ENCODE data around the gene GKN1. TPM values are rescaled to one million over a fixed set of nuclear protein-coding genes. Genes with fewer than 3 reads are reported as not detected.
A peak's percentile ranks its signal among the peaks of the same experiment; 100 is the strongest.

GKN1 gene
- total and polyA plus RNA-seq, 4 donors = not detected

GRCh38 chr2:68980956-68981355 lies 6.5 kb downstream of the GKN1 start:
- Histone ChIP-seq H3K4me3 (ENCODE audit: low read depth in 1 of 3, low read length in 3 of 3) (no peak overlapping the region), H3K36me3 (ENCODE audit: control insufficient read depth in 4 of 4, insufficient read depth in 3 of 4, low read depth in 1 of 4, low read length in 3 of 4) (no peaks in the 10 kb centered on the region), H3K27ac (ENCODE audit: low read depth in 1 of 2, low read length in 2 of 2) (no peak overlapping the region), H3K4me1 (ENCODE audit: control insufficient read depth in 4 of 4, insufficient read depth in 4 of 4, low read length in 3 of 4) (no peaks in the 10 kb centered on the region), H3K9me3 (ENCODE audit: control insufficient read depth in 4 of 4, low read length in 3 of 4) (no peaks in the 10 kb centered on the region), H3K9ac (ENCODE audit: low read depth in 1 of 2, low read length in 2 of 2) (no peak overlapping the region), H3K27me3 (ENCODE audit: control insufficient read depth in 4 of 4, insufficient read depth in 4 of 4, low read length in 3 of 4) (no peaks in the 10 kb centered on the region)
- TF ChIP-seq SP1 (IDR thresholded peaks at IDR 0.05) (no peak), HNF4A (conservative IDR thresholded peaks at IDR 0.05) (no peak), EGR1 (IDR thresholded peaks at IDR 0.05; ENCODE audit: low read depth in 2 of 2) (no peak), FOXA1 (IDR thresholded peaks at IDR 0.05) (no peak), RXRA (IDR thresholded peaks at IDR 0.05) (no peak), NR2F2 (IDR thresholded peaks at IDR 0.05) (no peak), FOXA2 (IDR thresholded peaks at IDR 0.05) (no peak), CTCF (IDR thresholded peaks at IDR 0.05; ENCODE audit: low read depth, low read length, missing input control) (no peak), HNF4G (IDR thresholded peaks at IDR 0.05) (no peak), JUND (IDR thresholded peaks at IDR 0.05) (no peak), GABPA (IDR thresholded peaks at IDR 0.05 in 1 of 2, conservative IDR thresholded peaks at IDR 0.05 in 1 of 2) (no peak), ATF3 (IDR thresholded peaks at IDR 0.05) (no peak), YY1 (IDR thresholded peaks at IDR 0.05) (no peak), RAD21 (IDR thresholded peaks at IDR 0.05) (no peak), ZBTB33 (IDR thresholded peaks at IDR 0.05) (no peak)
- DNase-seq (ENCODE audit: low spot score) = no peak
- WGBS = 75% methylated on average over 1 of the region's 1 CpG

GRCh38 chr2:68987021-68987503 lies 12.6 kb downstream of the GKN1 start:
- no peak for DNase-seq (ENCODE audit: low spot score)
- Histone ChIP-seq H3K27me3 (ENCODE audit: control insufficient read depth in 4 of 4, insufficient read depth in 4 of 4, low read length in 3 of 4) (no peaks in the 10 kb centered on the region), H3K4me1 (ENCODE audit: control insufficient read depth in 4 of 4, insufficient read depth in 4 of 4, low read length in 3 of 4) (peaks cover 5 to 25% (median 17%) of the 10 kb centered on the region in 4 donors), H3K36me3 (ENCODE audit: control insufficient read depth in 4 of 4, insufficient read depth in 3 of 4, low read depth in 1 of 4, low read length in 3 of 4) (no peaks in the 10 kb centered on the region), H3K9me3 (ENCODE audit: control insufficient read depth in 4 of 4, low read length in 3 of 4) (no peaks in the 10 kb centered on the region), H3K9ac (ENCODE audit: low read depth in 1 of 2, low read length in 2 of 2) (no peak overlapping the region), H3K4me3 (ENCODE audit: low read depth in 1 of 3, low read length in 3 of 3) (no peak overlapping the region), H3K27ac (ENCODE audit: low read depth in 1 of 2, low read length in 2 of 2) (peak overlapping the region; percentile 59 to 64)
- WGBS = 37% methylated on average over 5 of the region's 5 CpGs
- TF ChIP-seq TAF1 (conservative IDR thresholded peaks at IDR 0.05) (peak; percentile 37), CTCF (IDR thresholded peaks at IDR 0.05; ENCODE audit: low read depth, low read length, missing input control) (no peak), RAD21 (IDR thresholded peaks at IDR 0.05) (peak; percentile 33 to 43), YY1 (IDR thresholded peaks at IDR 0.05) (peak; percentile 85), SP1 (IDR thresholded peaks at IDR 0.05) (peak; percentile 96), MAX (IDR thresholded peaks at IDR 0.05) (peak; percentile 85), FOXA2 (IDR thresholded peaks at IDR 0.05) (peak; percentile 71), GABPA (IDR thresholded peaks at IDR 0.05 in 1 of 2, conservative IDR thresholded peaks at IDR 0.05 in 1 of 2) (peak in 1 of 2 donors; percentile 33), ATF3 (IDR thresholded peaks at IDR 0.05) (peak; percentile 57), EGR1 (IDR thresholded peaks at IDR 0.05; ENCODE audit: low read depth in 2 of 2) (peak in 1 of 2 donors; percentile 54), HNF4A (conservative IDR thresholded peaks at IDR 0.05) (peak; percentile 82 to 87), REST (IDR thresholded peaks at IDR 0.05) (peak; percentile 99), RXRA (IDR thresholded peaks at IDR 0.05) (peak; percentile 98 to 99), FOXA1 (IDR thresholded peaks at IDR 0.05) (no peak), NR2F2 (IDR thresholded peaks at IDR 0.05) (peak; percentile 52), JUND (IDR thresholded peaks at IDR 0.05) (peak; percentile 72 to 92), ZBTB33 (IDR thresholded peaks at IDR 0.05) (peak; percentile 92)
